ENCODE data around the gene CAST. TPM values are rescaled to one million over a fixed set of nuclear protein-coding genes. Genes with fewer than 3 reads are reported as not detected.

CAST gene
- total RNA-seq, 1 experiment from 2014 or later = 52.3 TPM

- Mint-ChIP-seq H3K36me3 (ENCODE audit: insufficient read depth in 1 of 3, low read depth in 3 of 3) (no peaks in the 10 kb centered on the region), H3K9me3 (no peaks in the 10 kb centered on the region), H3K27me3 (ENCODE audit: low read depth) (no peaks in the 10 kb centered on the region), H3K27ac (no peak overlapping the region), H3K4me3 (no peak overlapping the region), H3K4me1 (peaks cover 32% of the 10 kb centered on the region in 2 experiments)
- TF ChIP-seq CTCF (conservative IDR thresholded peaks at IDR 0.05) = no peak
- Histone ChIP-seq H3K14ac (ENCODE audit: insufficient read depth, low read length) (no peak overlapping the region), H2BK5ac (ENCODE audit: insufficient read length, low read length) (no peak overlapping the region), H2AFZ (ENCODE audit: low read length) (no peak overlapping the region), H3K4me1 (ENCODE audit: insufficient read depth, low read length) (no peaks in the 10 kb centered on the region; the same call in 1 of the 2 replicates), H2BK12ac (ENCODE audit: insufficient read length, low read depth, low read length) (no peak overlapping the region), H3K23ac (ENCODE audit: insufficient read length, low read depth, low read length) (no peak overlapping the region), H2BK20ac (ENCODE audit: low read depth, low read length, poor library complexity, severe bottlenecking) (no peak overlapping the region), H4K8ac (replicated peaks; ENCODE audit: insufficient read length, low read depth, low read length) (no peak overlapping the region), H3K79me2 (ENCODE audit: insufficient read depth, low read length) (no peaks in the 10 kb centered on the region), H3K9ac (ENCODE audit: extremely low read depth, insufficient read length, low read length) (no peak overlapping the region), H3K18ac (ENCODE audit: insufficient read length, low read depth, low read length) (no peak overlapping the region), H3K4ac (ENCODE audit: low read depth, low read length) (no peak overlapping the region), H4K20me1 (ENCODE audit: control insufficient read depth, insufficient read depth, insufficient read length) (no peaks in the 10 kb centered on the region), H4K91ac (ENCODE audit: insufficient read length, low read depth, low read length) (no peak overlapping the region), H3K9me3 (ENCODE audit: control insufficient read depth, low read depth, low read length) (no peaks in the 10 kb centered on the region), H3K27me3 (ENCODE audit: insufficient read depth, low read length) (no peaks in the 10 kb centered on the region), H3T11ph (ENCODE audit: low read length) (no peak overlapping the region), H3K4me2 (ENCODE audit: insufficient read depth, insufficient read length, low read length) (no peak overlapping the region), H2BK15ac (ENCODE audit: low read depth, low read length) (no peak overlapping the region), H4K5ac (ENCODE audit: insufficient read length, low read depth, low read length) (no peak overlapping the region), H3K79me1 (ENCODE audit: insufficient read depth, low read depth, low read length, poor library complexity, severe bottlenecking) (no peaks in the 10 kb centered on the region), H3K23me2 (ENCODE audit: insufficient read length, low read depth, low read length, poor library complexity, severe bottlenecking) (no peaks in the 10 kb centered on the region), H3K27ac (ENCODE audit: insufficient read length, low read depth, low read length) (no peak overlapping the region), H2AK5ac (ENCODE audit: insufficient read length, low read length) (no peak overlapping the region), H2BK120ac (ENCODE audit: low read depth, low read length, poor library complexity, severe bottlenecking) (no peak overlapping the region), H3K56ac (ENCODE audit: insufficient read length, low read depth, low read length) (no peak overlapping the region)
- DNase-seq = no peak
- no CpG with 5 or more reads among the region's 5 CpGs for WGBS (ENCODE audit: extremely low coverage, insufficient read length, low lambda C conversion rate)
These were observed 11.1 kb upstream of the CAST start for GRCh38 chr5:96651047-96651446.

Measured in H9 (cell line).